Suppressor macrophage treated with lipopolysaccharide for 1 hour (primary cell): ENCODE data around the gene CBLN2.

Experiments used
- DNase-seq, 3 donors: peaks; one replicate each; pipeline ENCODE4 v3.0.0-alpha.2; 2020 to 2022

CBLN2 gene

GRCh38 chr18:72544092-72544886, at the start of gene CBLN2:
CBLN2 (minus strand) TSS chr18:72544342; CDS start chr18:72542160, 2,182 bp downstream.
- DNase-seq: peak; percentile 21 to 74 (median 42)

DNA sequence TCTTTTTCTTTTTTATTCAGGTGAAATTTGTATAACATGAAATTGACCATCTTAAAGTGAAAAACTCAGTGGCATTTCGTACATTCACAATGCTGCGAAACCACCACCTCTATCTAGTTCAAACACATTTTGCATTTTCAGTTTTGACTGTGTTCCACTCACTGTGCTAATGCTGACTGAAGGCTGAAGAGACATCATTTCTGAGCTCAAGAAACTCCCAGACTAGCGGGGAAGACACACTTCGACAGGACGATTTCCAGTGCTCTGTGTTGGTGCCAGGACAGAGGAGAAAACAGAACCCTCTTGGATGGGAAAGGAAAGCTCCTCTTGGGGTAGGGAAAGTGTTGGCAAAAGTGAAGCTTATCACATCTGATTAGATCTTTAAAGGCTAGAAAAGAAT, 44.2 kb upstream of the CBLN2 start:
- DNase-seq: no peak

DNA sequence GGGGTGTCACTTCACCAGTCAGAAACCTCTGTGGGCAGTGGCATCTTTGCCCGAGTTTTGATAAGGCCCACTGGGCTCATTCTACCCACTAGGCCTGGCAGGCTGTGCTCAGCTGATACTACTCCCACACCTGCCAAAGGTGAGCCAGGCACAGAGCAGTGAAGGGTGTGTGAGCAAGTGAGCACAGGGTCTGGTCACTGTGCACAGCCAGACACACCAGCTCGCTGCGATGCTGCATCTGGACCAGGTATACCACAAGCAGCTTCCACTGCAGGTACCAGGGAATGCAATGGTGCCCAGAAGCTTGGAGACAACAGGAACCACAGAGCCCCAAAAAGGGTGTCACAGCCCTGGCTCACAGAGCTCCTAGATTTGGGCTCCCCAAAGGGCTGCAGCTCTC, 40.6 kb upstream of the CBLN2 start:
- no peak for DNase-seq

GRCh38 chr18:72581976-72582375, 37.8 kb upstream of the CBLN2 start:
- DNase-seq: no peak

DNA sequence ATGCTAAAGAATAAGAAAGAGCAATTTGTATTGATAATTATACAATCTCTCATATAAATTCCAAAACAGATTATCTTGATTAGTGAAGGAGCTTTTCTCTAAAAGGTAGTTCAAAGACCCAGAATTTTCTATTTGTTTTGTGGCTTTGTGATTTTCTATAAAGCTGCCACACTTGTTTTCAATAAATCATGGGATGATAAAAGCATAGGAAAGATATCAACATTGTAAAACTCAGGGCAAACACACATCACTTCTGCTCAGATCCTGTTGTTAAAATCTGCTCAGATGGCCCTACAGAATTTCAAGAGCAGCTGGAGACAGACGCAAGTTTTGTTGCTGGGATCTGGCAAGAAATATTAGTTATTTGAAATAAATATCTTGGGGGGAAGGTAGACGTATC, 28.8 kb upstream of the CBLN2 start:
- no peak for DNase-seq

DNA sequence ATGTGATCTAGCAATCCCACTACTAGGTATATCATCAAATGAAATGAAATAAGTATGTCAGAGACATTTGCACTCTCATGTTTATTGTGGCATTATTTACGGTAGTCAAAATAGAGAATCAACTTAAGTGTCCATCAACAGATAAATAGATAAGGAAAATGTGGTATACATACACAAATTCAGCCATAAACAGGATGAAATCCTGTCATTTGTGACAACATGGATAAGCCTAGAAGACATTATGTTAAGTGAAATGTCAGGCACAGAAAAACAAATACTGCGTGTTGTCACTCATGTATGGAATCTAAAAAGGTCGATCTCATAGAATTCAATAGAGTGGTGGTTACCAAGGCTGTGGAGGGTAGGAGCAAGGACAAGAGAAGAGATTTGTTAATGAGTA, 22.1 kb upstream of the CBLN2 start:
- no peak for DNase-seq

GRCh38 chr18:72555968-72556367, 11.8 kb upstream of the CBLN2 start:
- peak in 1 of 3 donors; percentile 10 for DNase-seq

DNA sequence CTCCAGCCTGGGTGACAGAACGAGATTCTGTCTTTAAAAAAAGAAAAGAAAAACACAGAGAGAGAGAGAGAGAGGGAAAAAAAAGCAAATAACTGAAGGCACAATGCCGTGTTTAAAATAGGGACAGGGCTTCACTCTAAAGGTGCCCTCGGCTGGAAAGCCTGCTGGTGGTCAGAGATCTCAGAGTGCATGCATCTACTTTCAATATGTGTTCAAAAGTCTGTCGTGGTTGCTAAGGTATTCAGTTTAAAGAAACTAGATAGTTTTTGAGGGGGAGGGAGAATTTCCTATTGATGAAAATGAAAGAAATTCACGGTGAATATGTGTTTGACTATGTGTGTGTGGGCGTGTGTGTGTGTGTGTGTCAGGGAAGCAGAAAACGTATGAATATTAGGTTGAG, 11.0 kb upstream of the CBLN2 start:
- DNase-seq: no peak

- no peak for DNase-seq
These were observed 636 bp downstream of the CBLN2 start for GRCh38 chr18:72543357-72544055.

DNA sequence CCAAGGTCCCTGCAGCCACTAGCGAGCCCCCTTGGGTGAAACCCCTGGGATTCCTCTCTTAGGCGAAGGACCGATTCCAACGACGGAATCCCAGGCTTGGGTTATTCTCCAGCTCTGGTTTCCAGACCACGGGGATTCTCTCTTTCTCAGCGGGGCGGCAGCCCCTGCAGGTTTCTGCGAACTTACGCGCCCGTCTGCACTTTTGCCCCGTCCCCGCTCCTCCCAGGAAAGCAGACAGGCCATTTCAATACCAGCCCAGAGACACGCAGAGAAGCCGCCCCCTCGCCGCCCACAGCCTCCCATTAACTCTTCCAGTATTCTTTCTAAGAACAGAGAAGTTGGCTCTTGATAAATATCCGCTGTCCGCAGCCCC, 1.2 kb downstream of the CBLN2 start:
- DNase-seq: peak in 1 of 3 donors; percentile 17

- DNase-seq: no peak
These were observed 1.8 kb downstream of the CBLN2 start for GRCh38 chr18:72542342-72542741.

DNA sequence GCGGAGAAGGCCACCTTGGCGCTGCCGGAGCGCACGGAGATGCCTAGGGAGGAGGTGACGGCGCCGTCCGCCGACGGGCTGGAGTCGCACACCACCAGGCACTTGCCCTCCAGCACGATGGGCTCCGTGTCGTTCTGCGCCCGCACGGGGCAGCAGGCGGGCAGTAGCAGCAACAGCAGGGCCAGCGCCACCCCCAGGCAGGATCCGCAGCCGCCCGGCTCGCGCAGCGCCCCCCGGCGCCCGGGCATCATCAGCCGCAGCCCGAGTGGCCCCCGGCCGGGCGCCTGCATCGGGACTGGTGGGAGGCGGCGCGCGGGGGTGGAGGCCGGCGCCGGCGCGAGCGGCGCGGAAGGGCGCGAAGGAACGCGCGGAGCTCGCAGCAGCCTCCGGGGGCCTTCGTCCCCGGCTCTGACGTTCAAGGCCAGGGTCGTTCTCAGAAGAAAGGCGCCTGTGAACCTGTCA, 2.2 kb downstream of the CBLN2 start:
- DNase-seq: no peak

- DNase-seq: no peak
These were observed 4.2 kb downstream of the CBLN2 start for GRCh38 chr18:72539901-72540300.

GRCh38 chr18:72530622-72531021, 13.5 kb downstream of the CBLN2 start:
- DNase-seq: no peak

- no peak for DNase-seq
These were observed 39.3 kb downstream of the CBLN2 start for GRCh38 chr18:72504866-72505265.

GRCh38 chr18:72502671-72503431, 41.3 kb downstream of the CBLN2 start:
- DNase-seq: no peak

DNA sequence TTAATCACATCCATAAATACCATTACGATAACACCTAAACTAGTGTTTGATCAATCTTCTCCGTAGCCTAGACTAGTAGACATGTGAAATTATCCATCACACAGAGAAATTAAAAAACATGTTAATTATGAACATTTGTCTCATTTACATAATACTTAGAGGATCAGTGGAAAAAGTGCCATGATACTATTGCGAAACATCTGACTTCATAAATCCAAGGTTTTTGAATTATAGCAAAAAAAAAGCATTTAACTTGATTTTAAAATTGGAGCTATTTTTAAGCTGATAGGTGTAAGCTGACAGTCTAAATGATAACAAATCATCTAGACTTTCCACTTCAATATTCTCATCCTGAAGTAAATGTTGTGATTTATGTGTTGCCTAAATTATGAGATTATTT, 51.6 kb downstream of the CBLN2 start:
- no peak for DNase-seq
